ENCODE data around the gene NPHP4. TPM values are rescaled to one million over a fixed set of nuclear protein-coding genes. Genes with fewer than 3 reads are reported as not detected.

NPHP4 gene
- polyA plus RNA-seq, 4 donors = 1.4 to 10.0 (median 2.8) TPM

DNA sequence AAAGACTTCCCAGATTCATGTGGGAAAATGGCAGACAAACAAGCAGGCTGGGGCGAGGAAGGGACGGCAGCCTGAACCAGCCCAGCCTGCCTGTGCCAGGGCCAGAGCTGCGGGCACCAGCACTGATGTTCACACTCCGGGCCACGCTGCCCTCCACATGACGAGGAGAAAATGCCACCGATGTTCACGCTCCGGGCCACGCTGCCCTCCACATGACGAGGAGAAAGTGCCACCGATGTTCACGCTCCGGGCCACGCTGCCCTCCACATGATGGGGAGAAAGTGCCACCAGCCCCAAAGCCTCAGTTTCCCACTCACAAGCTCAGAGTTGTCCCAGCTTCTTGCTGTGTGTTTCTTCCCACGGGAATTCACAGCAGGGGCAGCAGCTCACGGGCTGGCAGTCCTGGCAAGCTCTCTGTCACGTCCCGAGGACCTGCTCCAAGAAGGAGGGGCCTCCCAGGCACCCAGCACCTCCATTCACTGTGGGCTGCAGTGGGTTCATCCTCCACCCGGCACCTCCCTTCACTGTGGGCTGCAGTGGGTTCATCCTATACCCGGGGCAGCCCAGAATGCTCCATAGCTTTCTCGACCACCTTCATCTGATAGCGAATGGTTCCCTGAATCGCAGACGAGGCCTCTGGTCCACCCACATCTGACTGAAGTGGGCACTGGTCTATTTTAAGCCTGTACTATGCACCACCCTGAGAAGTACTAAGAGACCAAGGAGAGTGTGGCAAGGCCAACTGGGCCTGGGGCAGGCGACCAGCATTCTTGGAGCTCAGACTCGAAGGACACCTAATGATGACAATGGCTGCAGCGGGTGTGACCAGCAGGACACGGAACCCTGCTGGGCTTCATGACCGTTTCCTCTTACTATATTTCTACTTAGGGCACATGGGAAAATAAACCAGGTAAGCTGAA lies 108.8 kb downstream of the NPHP4 start:
- Histone ChIP-seq H3K36me3 (ENCODE audit: control insufficient read depth in 3 of 3, insufficient read depth in 2 of 3, low read depth in 1 of 3, low read length in 3 of 3) (peaks cover 0 to 48% (median 4%) of the 10 kb centered on the region in 3 donors), H3K4me3 (ENCODE audit: low read depth in 1 of 3, low read length in 3 of 3) (no peak overlapping the region), H3K9me3 (ENCODE audit: control insufficient read depth in 2 of 2, insufficient read depth in 1 of 2, low read depth in 1 of 2, low read length in 1 of 2) (peaks cover 0 to 7% of the 10 kb centered on the region in 2 donors), H3K27me3 (ENCODE audit: control insufficient read depth in 3 of 3, insufficient read depth in 3 of 3, low read length in 3 of 3) (no peaks in the 10 kb centered on the region), H3K4me1 (ENCODE audit: control insufficient read depth in 3 of 3, insufficient read depth in 2 of 3, low read depth in 1 of 3, low read length in 2 of 3) (no peaks in the 10 kb centered on the region), H3K27ac (ENCODE audit: low read depth in 1 of 3, low read length in 2 of 3) (no peak overlapping the region)
- 94 to 96% (median 95%) methylated on average over 30 of the region's 30 CpGs for WGBS, 3 donors
- DNase-seq = no peak
- FAIRE-seq = no peak

DNA sequence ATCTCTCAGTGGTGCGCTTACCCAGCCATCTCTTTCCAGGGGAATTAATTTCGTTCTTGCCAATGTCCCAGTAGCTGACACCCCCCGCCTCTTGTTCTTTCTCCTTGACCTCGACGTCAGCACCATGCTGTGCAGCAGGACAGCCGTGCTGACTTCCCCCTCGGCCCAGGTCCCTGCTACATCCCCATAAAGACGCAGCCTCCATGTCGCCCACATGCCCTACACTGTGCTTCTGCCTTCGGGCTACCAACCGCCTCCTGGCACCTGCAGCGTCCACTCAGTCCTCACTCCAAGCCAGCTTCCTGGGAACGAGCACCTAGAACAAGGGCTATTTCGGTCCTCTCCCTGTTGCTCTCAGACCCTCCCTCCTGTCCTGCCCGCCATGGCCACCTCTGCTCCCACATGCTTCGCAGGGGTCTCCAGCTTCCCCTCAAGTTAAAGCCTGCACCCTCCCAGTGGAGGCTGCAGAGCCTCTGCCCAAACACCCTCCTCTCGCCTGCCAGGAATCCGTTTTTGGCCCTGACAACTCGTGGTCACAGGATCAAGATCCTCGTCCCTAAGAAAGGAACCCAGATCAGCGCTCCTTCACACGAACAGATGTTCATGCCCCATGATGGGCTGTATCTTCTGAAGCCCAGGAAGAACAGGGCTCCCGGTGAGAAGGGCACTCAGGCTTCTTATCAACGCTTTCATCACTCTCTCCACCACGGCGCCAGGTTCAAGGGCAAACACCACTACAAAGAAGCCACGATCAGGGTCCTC lies 109.7 kb downstream of the NPHP4 start:
- Histone ChIP-seq H3K4me1 (ENCODE audit: control insufficient read depth in 3 of 3, insufficient read depth in 2 of 3, low read depth in 1 of 3, low read length in 2 of 3) (no peaks in the 10 kb centered on the region), H3K27ac (ENCODE audit: low read depth in 1 of 3, low read length in 2 of 3) (no peak overlapping the region), H3K4me3 (ENCODE audit: low read depth in 1 of 3, low read length in 3 of 3) (no peak overlapping the region), H3K9me3 (ENCODE audit: control insufficient read depth in 2 of 2, insufficient read depth in 1 of 2, low read depth in 1 of 2, low read length in 1 of 2) (peaks cover 0 to 7% of the 10 kb centered on the region in 2 donors), H3K27me3 (ENCODE audit: control insufficient read depth in 3 of 3, insufficient read depth in 3 of 3, low read length in 3 of 3) (no peaks in the 10 kb centered on the region), H3K36me3 (ENCODE audit: control insufficient read depth in 3 of 3, insufficient read depth in 2 of 3, low read depth in 1 of 3, low read length in 3 of 3) (peaks cover 0 to 48% (median 4%) of the 10 kb centered on the region in 3 donors)
- DNase-seq = no peak
- WGBS, 3 donors = 92 to 94% (median 94%) methylated on average over 27 of the region's 27 CpGs
- FAIRE-seq = no peak

DNA sequence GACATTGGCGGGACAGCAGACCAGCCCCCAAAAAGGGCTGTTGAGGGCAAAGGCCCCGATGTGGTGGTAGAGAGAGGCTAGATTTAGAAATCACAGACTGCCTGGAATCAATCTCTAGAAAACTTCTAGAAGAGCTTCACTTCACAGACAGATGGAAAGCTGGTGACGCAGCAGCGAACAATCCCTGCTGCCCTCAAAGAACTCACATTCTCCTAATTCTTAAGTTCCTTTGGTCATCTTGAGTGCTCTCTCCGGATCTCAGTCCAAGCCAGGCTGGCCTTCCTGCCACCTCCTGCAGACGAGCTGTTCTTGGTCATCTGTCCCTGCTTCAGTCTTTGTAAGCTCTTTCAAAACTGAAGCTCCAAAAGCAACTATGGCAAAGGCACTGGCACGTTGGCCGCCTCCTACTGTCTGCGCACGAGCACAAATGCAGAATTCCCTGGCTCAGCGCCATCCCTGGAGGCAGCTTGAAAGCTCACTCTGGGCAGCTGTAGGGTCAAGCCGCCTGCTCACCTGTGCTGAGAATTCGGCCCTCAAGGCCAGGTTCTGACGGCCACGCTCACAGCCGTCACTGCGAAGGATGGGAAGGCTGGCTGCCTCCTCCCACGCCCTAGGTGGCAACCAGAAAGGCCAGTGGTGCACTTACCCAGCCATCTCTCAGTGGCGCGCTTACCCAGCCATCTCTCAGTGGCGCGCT lies 110.6 kb downstream of the NPHP4 start:
- peaks cover 0 to 48% (median 8%) of the 10 kb centered on the region in 3 donors for H3K36me3 ChIP-seq (ENCODE audit: control insufficient read depth in 3 of 3, insufficient read depth in 2 of 3, low read depth in 1 of 3, low read length in 3 of 3)
- H3K27me3 ChIP-seq (ENCODE audit: control insufficient read depth in 3 of 3, insufficient read depth in 3 of 3, low read length in 3 of 3) = no peaks in the 10 kb centered on the region
- H3K4me1 ChIP-seq (ENCODE audit: control insufficient read depth in 3 of 3, insufficient read depth in 2 of 3, low read depth in 1 of 3, low read length in 2 of 3) = no peaks in the 10 kb centered on the region
- FAIRE-seq = no peak
- no peak overlapping the region for H3K4me3 ChIP-seq (ENCODE audit: low read depth in 1 of 3, low read length in 3 of 3)
- 90 to 95% (median 93%) methylated on average over 21 to 22 of the region's 22 CpGs for WGBS, 3 donors
- H3K27ac ChIP-seq (ENCODE audit: low read depth in 1 of 3, low read length in 2 of 3) = no peak overlapping the region
- DNase-seq = no peak
- H3K9me3 ChIP-seq (ENCODE audit: control insufficient read depth in 2 of 2, insufficient read depth in 1 of 2, low read depth in 1 of 2, low read length in 1 of 2) = peaks cover 0 to 7% of the 10 kb centered on the region in 2 donors

DNA sequence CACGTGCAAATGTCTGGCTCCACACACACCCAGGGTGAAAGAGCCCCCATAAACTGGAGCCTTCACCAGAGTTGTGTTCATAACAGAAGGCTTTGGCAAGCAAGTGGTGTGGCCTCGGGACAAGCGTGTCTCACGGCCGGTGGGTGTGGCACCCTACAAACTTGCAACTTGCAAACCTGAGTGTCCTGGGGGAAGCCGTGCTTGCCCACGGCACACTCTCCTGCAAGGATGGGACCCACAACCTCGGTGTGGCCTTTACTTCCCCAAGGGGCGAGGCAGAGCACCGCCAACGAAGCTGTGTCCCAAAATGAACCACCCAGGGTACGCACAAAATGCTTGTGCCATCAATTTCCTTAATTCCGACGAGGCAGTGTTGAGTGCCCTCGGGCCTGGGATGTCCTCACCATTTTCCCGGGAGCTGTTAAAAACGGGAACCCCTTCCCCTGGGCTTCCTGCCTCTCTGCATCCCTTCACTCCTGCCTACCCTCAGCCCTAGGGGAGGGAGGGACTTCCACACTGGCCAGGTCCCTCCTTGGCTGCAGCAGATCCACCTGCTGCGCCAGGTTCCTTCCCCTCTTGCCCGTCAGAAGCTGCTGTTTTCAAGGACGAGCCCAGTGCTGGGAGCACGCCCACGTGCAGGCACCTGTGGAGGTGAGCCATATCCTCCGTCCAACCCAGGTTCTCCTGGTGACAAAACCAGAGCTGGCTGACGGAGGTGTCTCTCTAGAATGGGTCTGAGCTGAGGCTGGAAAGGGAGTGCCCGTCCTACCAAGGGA lies 111.4 kb downstream of the NPHP4 start:
- no peaks in the 10 kb centered on the region for H3K4me1 ChIP-seq (ENCODE audit: control insufficient read depth in 3 of 3, insufficient read depth in 2 of 3, low read depth in 1 of 3, low read length in 2 of 3)
- no peak overlapping the region for H3K4me3 ChIP-seq (ENCODE audit: low read depth in 1 of 3, low read length in 3 of 3)
- no peak for FAIRE-seq
- H3K36me3 ChIP-seq (ENCODE audit: control insufficient read depth in 3 of 3, insufficient read depth in 2 of 3, low read depth in 1 of 3, low read length in 3 of 3) = peaks cover 0 to 47% (median 8%) of the 10 kb centered on the region in 3 donors
- no peak for DNase-seq
- 93 to 95% (median 95%) methylated on average over 25 of the region's 25 CpGs for WGBS, 3 donors
- H3K27me3 ChIP-seq (ENCODE audit: control insufficient read depth in 3 of 3, insufficient read depth in 3 of 3, low read length in 3 of 3) = no peaks in the 10 kb centered on the region
- H3K9me3 ChIP-seq (ENCODE audit: control insufficient read depth in 2 of 2, insufficient read depth in 1 of 2, low read depth in 1 of 2, low read length in 1 of 2) = peaks cover 0 to 7% of the 10 kb centered on the region in 2 donors
- no peak overlapping the region for H3K27ac ChIP-seq (ENCODE audit: low read depth in 1 of 3, low read length in 2 of 3)

DNA sequence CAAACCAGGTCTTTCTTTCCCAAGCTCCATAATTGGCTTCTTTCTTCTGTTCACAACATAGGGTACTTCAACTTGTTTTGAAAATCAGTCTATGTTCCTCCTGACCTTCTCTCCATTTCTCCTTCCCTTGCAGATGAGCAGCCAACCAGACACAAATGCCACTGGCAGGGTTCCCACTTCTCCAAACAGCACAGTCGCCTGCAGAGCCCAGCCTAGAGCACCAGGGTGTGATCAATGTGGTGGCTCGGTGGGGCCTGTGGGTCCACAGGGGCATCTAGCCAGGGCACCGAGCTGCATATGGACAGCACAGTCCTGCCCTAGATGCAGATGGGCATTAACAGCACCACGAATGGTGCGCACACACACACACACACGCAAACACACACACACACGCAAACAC lies 112.8 kb downstream of the NPHP4 start:
- peaks cover 0 to 59% (median 8%) of the 10 kb centered on the region in 3 donors for H3K36me3 ChIP-seq (ENCODE audit: control insufficient read depth in 3 of 3, insufficient read depth in 2 of 3, low read depth in 1 of 3, low read length in 3 of 3)
- no peak overlapping the region for H3K27ac ChIP-seq (ENCODE audit: low read depth in 1 of 3, low read length in 2 of 3)
- H3K27me3 ChIP-seq (ENCODE audit: control insufficient read depth in 3 of 3, insufficient read depth in 3 of 3, low read length in 3 of 3) = no peaks in the 10 kb centered on the region
- H3K4me1 ChIP-seq (ENCODE audit: control insufficient read depth in 3 of 3, insufficient read depth in 2 of 3, low read depth in 1 of 3, low read length in 2 of 3) = no peaks in the 10 kb centered on the region
- DNase-seq = no peak
- H3K9me3 ChIP-seq (ENCODE audit: control insufficient read depth in 2 of 2, insufficient read depth in 1 of 2, low read depth in 1 of 2, low read length in 1 of 2) = peaks cover 0 to 7% of the 10 kb centered on the region in 2 donors
- 81 to 88% (median 83%) methylated on average over 7 of the region's 7 CpGs for WGBS, 3 donors
- FAIRE-seq = no peak
- H3K4me3 ChIP-seq (ENCODE audit: low read depth in 1 of 3, low read length in 3 of 3) = no peak overlapping the region

DNA sequence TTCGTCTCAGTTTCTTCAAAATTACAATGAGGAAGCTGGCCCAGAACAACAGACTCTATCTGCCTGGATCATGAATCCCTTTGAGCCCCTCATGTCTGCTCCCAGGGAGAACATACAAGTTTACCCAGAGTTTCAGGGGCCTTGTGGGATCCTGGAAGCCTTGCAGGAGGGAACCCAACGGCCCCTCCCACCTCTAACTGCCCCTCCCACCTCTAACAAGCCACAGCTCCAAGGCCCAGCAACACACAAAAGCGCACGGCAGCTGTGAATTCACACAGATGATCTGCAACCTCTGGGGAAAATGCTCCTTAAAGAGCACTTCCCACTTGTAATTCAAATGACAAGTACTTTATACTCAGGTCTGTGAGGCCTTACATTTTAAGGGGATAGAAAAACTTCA lies 113.3 kb downstream of the NPHP4 start:
- H3K27ac ChIP-seq (ENCODE audit: low read depth in 1 of 3, low read length in 2 of 3) = no peak overlapping the region
- peaks cover 0 to 62% (median 8%) of the 10 kb centered on the region in 3 donors for H3K36me3 ChIP-seq (ENCODE audit: control insufficient read depth in 3 of 3, insufficient read depth in 2 of 3, low read depth in 1 of 3, low read length in 3 of 3)
- WGBS, 3 donors = 77 to 81% (median 77%) methylated on average over 4 of the region's 4 CpGs
- no peak overlapping the region for H3K4me3 ChIP-seq (ENCODE audit: low read depth in 1 of 3, low read length in 3 of 3)
- no peaks in the 10 kb centered on the region for H3K27me3 ChIP-seq (ENCODE audit: control insufficient read depth in 3 of 3, insufficient read depth in 3 of 3, low read length in 3 of 3)
- DNase-seq (no peak), FAIRE-seq (no peak)
- H3K4me1 ChIP-seq (ENCODE audit: control insufficient read depth in 3 of 3, insufficient read depth in 2 of 3, low read depth in 1 of 3, low read length in 2 of 3) = no peaks in the 10 kb centered on the region
- H3K9me3 ChIP-seq (ENCODE audit: control insufficient read depth in 2 of 2, insufficient read depth in 1 of 2, low read depth in 1 of 2, low read length in 1 of 2) = peaks cover 0 to 7% of the 10 kb centered on the region in 2 donors

DNA sequence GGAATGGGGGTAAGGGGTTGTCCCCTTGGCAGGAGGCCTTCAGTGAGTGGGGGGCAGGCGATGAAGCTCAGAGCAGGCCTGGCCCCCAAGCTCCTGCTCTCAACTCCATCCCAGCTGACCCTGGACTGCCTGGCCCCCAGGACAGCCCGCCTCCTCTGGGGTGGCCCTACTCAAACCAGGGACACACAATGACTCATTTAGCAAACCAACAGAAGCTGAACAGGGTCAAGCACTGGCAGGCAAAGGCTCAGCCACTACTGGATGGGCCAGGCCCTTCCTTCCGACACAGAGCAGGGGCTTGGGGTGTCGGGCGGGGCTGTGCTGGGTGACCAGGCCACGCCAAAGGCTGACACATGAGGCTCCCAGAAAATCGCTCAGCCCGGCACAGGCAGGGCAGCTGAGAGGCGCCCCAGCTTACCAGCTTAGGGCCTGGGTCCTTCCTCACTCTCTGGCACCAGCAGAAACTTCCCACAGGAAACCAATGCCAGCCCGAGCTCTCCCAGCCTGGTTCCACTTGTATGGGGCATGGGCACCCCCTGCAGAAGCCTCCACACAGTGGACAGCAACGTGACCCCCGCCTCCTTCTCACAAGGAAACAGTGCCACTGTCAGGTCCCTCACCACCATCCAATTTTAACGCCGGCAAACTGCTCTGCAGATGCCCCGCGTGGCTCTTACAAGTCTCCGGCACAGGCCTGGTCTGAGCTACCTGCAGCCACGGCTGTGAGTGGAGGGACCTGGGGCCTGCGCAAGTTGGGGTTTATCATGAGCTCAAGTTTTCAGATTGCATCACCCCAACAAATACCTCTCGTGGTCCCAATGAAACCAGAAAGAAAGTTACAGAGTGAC lies 114.3 kb downstream of the NPHP4 start:
- DNase-seq (no peak), FAIRE-seq (no peak)
- Histone ChIP-seq H3K27ac (ENCODE audit: low read depth in 1 of 3, low read length in 2 of 3) (no peak overlapping the region), H3K27me3 (ENCODE audit: control insufficient read depth in 3 of 3, insufficient read depth in 3 of 3, low read length in 3 of 3) (no peaks in the 10 kb centered on the region), H3K4me1 (ENCODE audit: control insufficient read depth in 3 of 3, insufficient read depth in 2 of 3, low read depth in 1 of 3, low read length in 2 of 3) (no peaks in the 10 kb centered on the region), H3K4me3 (ENCODE audit: low read depth in 1 of 3, low read length in 3 of 3) (no peak overlapping the region), H3K36me3 (ENCODE audit: control insufficient read depth in 3 of 3, insufficient read depth in 2 of 3, low read depth in 1 of 3, low read length in 3 of 3) (peaks cover 0 to 73% (median 8%) of the 10 kb centered on the region in 3 donors), H3K9me3 (ENCODE audit: control insufficient read depth in 2 of 2, insufficient read depth in 1 of 2, low read depth in 1 of 2, low read length in 1 of 2) (peaks cover 0 to 7% of the 10 kb centered on the region in 2 donors)
- 95 to 97% (median 96%) methylated on average over 20 of the region's 20 CpGs for whole genome bisulfite sequencing, 3 donors

All from small intestine (tissue), 7 donors.